HG02571 (cell line): ENCODE measurements around the gene HERC2.
"Not testable (repeated sequence)": the region's sequence is repeated elsewhere in the genome, so short reads cannot be mapped to it uniquely, and the experiment has no call there.

Source experiments
- ATAC-seq: cut with Tn5 transposase; IDR thresholded peaks from one replicate; pipeline ENCODE4 v1.9.1; 2021; ENCODE audit warnings: mild to moderate bottlenecking, moderate library complexity; ENCODE audit not compliant: unreplicated experiment

Gene HERC2, protein sequence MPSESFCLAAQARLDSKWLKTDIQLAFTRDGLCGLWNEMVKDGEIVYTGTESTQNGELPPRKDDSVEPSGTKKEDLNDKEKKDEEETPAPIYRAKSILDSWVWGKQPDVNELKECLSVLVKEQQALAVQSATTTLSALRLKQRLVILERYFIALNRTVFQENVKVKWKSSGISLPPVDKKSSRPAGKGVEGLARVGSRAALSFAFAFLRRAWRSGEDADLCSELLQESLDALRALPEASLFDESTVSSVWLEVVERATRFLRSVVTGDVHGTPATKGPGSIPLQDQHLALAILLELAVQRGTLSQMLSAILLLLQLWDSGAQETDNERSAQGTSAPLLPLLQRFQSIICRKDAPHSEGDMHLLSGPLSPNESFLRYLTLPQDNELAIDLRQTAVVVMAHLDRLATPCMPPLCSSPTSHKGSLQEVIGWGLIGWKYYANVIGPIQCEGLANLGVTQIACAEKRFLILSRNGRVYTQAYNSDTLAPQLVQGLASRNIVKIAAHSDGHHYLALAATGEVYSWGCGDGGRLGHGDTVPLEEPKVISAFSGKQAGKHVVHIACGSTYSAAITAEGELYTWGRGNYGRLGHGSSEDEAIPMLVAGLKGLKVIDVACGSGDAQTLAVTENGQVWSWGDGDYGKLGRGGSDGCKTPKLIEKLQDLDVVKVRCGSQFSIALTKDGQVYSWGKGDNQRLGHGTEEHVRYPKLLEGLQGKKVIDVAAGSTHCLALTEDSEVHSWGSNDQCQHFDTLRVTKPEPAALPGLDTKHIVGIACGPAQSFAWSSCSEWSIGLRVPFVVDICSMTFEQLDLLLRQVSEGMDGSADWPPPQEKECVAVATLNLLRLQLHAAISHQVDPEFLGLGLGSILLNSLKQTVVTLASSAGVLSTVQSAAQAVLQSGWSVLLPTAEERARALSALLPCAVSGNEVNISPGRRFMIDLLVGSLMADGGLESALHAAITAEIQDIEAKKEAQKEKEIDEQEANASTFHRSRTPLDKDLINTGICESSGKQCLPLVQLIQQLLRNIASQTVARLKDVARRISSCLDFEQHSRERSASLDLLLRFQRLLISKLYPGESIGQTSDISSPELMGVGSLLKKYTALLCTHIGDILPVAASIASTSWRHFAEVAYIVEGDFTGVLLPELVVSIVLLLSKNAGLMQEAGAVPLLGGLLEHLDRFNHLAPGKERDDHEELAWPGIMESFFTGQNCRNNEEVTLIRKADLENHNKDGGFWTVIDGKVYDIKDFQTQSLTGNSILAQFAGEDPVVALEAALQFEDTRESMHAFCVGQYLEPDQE (N-terminal part only)

GRCh38 chr15:28322129-28322588, at the start of gene HERC2:
Gene HERC2 (minus strand): TSS chr15:28322179. CDS start chr15:28321433, 746 bp downstream.
- ATAC-seq, result not testable (repeated sequence)

- ATAC-seq, result not testable (repeated sequence)
Measured at GRCh38 chr15:28365502-28365901, 43.5 kb upstream of the HERC2 start.

GRCh38 chr15:28357984-28358383, 36.0 kb upstream of the HERC2 start, which contains the start of gene GOLGA6L24:
Gene GOLGA6L24 (minus strand): TSS chr15:28358084. CDS start chr15:28358023, 61 bp downstream.
- not testable (repeated sequence) for ATAC-seq

- ATAC-seq, result not testable (repeated sequence)
Measured at GRCh38 chr15:28321358-28322078, 461 bp downstream of the HERC2 start.

GRCh38 chr15:28319725-28320124, 2.3 kb downstream of the HERC2 start:
- not testable (repeated sequence) for ATAC-seq

- ATAC-seq, result not testable (repeated sequence)
Measured at GRCh38 chr15:28318828-28319227, 3.2 kb downstream of the HERC2 start.

- not testable (repeated sequence) for ATAC-seq
Measured at GRCh38 chr15:28318122-28318521, 3.9 kb downstream of the HERC2 start.

DNA sequence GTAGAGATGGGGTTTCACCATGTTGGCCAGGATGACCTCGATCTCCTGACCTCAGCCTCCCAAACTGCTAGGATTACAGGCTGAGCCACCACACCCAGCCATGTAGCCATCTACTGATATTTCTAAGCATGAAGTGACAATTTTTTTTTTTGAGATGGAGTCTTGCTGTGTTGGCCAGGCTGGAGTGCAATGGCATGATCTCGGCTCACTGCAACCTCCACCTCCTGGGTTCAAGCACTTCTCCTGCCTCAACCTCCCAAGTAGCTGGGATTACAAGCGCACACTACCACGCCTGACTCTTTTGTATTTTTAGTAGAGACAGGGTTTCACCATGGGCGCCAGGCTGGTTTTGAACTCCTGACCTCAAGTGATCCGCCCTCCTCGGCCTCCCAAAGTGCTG, 5.0 kb downstream of the HERC2 start:
- not testable (repeated sequence) for ATAC-seq

DNA sequence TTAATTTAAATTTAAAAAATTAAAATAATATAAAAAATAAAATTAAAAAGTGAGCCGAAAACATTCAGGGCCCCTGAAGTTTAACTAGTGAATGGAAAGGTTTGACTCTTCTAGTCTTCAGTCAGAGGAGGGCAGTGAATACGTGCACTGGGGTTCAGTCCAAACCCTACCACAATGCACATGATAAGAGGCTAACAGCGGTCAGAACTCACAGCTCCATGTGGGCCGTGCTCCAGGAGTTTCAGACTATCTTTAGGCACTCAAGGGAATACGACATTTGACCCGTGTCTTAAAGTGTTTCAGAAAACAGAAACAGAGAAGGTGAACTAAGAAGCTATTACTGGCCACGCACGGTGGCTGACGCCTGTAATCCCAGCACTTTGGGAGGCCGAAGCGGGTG, 11.5 kb downstream of the HERC2 start:
- ATAC-seq, result not testable (repeated sequence)

GRCh38 chr15:28308718-28309117, 13.3 kb downstream of the HERC2 start:
- ATAC-seq, result not testable (repeated sequence)

GRCh38 chr15:28305700-28306099, 16.3 kb downstream of the HERC2 start:
- not testable (repeated sequence) for ATAC-seq

DNA sequence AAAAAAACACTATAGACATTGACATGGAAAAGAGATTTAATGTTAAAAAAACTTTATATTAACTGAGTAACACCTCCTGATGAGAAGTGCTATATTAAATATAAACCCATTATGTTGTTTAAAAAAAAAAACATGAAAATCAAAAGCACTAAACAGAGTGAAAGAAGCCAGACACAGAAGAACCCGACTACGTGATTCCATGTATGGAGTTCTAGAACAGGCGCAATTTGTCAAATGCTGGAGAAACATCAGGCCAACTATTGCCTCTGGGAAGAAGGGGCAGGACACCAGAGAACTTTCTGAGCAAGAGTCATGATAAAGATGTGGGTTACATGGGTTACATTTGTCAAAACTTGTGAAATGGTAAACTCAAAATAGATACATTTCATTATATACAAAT, 24.5 kb downstream of the HERC2 start:
- not testable (repeated sequence) for ATAC-seq

DNA sequence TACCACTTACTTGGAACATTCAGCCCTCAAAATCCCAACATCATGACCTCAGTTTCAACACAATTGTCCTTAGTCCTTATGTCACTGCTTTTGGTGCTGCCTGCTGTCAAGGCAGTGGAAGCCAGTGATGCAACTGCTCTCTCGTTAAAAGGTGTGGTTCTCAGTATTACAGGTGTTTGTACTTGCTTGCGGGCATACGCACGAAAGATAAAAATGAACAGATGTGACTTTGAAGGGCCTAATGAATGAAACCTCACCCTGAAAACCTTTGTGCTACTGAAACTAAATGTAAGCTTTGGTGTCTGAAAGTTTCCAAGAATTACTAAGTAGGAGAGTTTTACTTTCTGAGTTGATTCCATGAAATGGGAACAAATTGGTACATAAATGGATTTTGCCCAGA, 25.2 kb downstream of the HERC2 start:
- ATAC-seq, result not testable (repeated sequence)

DNA sequence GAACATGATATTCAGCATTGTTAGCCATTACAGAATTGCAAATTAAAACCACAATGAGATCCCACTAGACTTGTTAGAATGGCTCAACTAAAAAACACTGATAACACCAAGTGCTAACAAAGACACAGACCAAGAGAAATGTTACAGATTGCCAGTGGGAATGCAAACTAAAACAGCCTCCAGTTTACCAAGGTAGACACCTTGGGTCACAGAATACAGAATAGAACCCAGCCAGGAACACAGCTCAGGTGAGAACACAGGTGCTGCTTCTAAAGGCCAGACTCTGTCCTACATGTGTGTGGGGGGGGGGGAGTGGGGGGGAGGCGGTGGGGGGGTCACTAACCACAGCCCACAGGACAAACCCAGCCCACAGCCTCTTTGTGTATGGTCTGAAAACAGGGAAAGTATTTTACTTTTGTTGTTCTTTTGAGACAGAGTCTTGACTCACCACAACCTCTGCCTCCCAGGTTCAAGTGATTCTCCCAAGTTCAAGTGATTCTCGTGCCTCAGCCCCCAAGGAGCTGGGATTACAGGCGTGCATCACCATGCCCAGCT, 26.9 kb downstream of the HERC2 start:
- ATAC-seq, result not testable (repeated sequence)

DNA sequence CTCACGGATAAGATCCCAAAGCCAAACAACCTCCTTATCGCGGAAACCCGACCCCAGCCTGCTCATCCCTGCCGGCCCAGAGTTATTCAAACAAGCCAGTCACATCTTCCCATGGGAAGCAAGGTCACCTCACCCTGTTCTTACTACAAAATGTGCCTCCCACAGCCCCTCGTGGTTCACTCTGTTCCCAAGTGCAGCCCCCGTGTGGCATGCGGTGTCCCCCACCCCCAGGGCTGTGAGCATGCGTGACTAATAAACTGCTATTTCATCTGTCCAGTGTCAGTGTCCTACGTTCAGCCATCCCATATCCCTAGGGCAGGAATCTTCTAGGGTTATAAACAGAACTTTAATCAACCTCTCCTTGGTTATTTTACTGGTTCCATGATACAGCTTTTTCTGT, 27.4 kb downstream of the HERC2 start:
- not testable (repeated sequence) for ATAC-seq

DNA sequence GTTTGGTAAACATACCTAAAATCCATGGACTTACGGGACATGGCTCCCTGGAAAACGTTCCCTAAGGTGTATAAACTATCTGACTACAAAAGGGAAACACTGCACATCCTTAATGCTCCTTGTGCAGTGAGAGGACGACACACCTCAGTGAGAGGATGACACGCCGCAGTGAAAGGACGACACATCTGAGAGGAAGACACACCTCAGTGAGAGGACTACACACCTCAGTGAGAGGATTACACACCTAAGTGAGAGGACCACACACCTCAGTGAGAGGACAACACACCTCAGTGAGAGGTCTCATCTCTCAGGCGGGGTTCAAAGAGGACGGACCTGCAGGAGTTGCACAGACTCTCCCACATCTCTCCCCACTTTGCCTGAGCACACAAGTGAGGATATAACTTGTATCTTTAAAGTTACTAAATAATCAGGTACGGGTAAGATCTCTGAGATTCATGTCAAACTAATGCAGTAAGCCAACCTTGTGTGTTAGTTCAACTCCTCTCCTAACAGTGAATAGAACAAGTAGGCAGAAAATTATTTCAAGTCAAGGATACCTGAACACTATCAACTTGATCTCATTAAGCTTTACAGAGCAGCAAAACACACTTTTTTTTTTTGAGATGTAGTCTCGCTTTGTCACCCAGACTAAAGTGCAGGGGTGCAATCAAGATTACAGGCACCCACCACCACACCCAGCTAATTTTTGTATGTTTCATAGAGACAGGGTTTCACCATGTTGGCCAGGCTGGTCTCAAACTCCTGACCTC, 32.1 kb downstream of the HERC2 start:
- no peak for ATAC-seq

- peak; percentile 76 for ATAC-seq
Measured at GRCh38 chr15:28288830-28289693, 32.9 kb downstream of the HERC2 start.

DNA sequence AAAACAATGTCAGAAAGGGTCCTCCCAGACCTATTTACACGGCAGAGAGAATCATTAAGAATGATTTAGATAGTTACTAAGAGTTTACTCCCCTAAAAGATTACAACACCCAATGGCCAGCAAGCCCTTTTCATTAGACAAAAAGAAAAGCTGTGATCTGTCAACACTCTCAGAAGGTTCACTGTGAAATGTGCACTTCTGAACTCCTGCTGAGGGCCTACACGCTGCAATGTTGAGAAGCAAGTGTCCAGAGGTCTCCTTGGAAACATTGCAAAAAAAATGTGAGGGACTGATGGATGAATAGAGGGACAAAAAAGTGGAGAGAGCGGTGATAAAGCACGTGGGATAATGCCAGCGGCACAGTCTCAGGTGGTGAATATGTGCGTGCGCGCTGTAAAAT, 35.3 kb downstream of the HERC2 start:
- ATAC-seq, result not testable (repeated sequence)
